22Rv1 (cell line): Measurements from ENCODE around the gene ALLC.

Experiments used
- ZFX ChIP-seq: fragments of 450-650 bp; IDR thresholded peaks from 2 replicates; pipeline ENCODE4 v1.6.1; 2017; ENCODE audit warnings: antibody characterized with exemption, borderline replicate concordance
- TF ChIP-seq, protein P1 (sequence below): fragments of 450-650 bp; IDR thresholded peaks from 2 replicates; pipeline ENCODE4 v1.5.1; 2017; ENCODE audit warnings: mild to moderate bottlenecking

DNA sequence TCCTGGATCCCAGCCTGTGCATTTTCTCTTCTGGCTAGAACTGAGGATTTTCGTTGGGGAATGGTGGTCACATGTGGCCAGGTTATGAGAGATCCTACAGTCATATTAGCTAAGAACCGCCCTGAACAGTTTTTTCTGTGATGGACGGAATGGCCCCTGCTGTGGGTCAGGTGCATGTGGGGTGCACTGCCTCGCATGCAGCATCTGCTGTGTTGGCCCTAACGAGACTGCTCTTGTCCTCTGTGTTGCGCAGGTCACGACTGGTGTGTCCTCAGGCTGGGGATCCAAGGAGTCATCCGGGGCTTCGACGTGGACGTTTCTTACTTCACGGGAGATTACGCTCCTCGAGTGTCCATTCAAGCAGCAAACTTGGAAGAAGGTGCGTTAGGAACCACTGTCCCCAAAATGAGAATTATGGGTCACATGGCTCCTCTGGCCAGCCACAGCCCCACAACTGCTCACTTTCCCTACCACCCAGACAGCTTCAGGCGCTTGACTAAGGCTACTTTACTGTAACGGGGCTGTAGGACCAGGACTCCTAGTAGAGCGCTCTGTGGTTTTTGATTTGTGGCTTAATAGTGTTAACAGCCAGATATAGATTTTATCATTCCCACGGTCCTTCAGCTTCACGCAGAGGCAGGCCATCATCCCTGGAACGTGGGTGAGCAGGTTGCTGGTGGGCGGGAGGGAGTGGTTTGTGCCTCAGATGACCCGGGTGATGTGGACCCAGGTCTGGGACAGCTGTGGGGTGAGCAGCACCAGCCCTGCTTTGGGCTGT is 21.8 kb downstream of the ALLC start:
- TF ChIP-seq, protein P1, sequence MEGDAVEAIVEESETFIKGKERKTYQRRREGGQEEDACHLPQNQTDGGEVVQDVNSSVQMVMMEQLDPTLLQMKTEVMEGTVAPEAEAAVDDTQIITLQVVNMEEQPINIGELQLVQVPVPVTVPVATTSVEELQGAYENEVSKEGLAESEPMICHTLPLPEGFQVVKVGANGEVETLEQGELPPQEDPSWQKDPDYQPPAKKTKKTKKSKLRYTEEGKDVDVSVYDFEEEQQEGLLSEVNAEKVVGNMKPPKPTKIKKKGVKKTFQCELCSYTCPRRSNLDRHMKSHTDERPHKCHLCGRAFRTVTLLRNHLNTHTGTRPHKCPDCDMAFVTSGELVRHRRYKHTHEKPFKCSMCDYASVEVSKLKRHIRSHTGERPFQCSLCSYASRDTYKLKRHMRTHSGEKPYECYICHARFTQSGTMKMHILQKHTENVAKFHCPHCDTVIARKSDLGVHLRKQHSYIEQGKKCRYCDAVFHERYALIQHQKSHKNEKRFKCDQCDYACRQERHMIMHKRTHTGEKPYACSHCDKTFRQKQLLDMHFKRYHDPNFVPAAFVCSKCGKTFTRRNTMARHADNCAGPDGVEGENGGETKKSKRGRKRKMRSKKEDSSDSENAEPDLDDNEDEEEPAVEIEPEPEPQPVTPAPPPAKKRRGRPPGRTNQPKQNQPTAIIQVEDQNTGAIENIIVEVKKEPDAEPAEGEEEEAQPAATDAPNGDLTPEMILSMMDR = no peak
- no peak for TF ChIP-seq ZFX
